Epithelial cell of prostate (primary cell): ENCODE results near the gene ASXL2.
"Not testable (repeated sequence)": the region's sequence is repeated elsewhere in the genome, so short reads cannot be mapped to it uniquely, and the experiment has no call there.

Source experiments
- DNase-seq: peaks from one replicate; pipeline ENCODE4 v3.0.0-alpha.2; 2011; ENCODE audit warnings: low read depth, low spot score
- H3K27ac ChIP-seq: fragments of 450-650 bp; 2 replicates; pipeline ENCODE4 v1.5.1; 2017; ENCODE audit warnings: mild to moderate bottlenecking

ASXL2 gene

DNA sequence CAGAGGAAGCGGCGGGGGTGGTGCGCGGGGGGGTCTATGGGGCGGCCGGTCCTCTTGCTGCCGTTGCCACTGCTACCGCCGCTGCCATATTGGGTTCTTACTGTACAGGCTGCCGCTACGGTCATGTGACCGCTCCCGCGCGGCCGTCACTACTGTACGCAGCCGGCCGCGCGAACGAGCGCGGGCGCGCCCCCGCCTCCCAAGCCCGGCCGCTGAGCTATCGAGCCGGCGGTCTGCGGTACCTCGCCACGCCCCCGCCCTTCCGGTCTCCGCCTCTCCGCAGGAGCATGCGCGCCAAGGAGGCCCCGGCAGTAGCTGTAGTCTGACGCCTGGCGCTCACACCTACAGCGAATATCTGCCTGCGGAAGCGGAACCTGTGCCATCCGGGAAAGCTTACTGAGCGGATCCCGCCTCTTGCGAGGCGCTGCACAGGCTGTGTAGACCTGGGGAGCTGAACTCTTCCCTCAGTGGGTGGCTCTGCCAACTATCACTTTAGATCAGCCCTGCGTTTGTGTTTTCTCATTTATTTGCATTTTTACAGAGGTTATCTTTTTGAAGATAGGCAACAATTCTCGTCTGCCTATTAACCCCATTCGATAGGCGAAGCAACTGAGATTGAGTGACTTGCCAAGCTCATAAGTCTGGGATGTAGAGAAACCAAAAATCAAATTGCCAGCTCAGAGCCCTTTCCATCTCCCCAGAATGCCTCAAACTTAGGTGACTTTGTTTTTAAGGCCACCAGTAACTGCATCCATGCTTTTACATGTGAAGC lies at the start of gene ASXL2:
TSS of gene ASXL2 (minus strand) at position 127 of the 772 bp plus-strand sequence. CDS start 265 bp downstream, outside the sequence.
- peak within 1 kb of the TSS; percentile 92 for H3K27ac ChIP-seq
- peak; percentile 91 for DNase-seq

DNA sequence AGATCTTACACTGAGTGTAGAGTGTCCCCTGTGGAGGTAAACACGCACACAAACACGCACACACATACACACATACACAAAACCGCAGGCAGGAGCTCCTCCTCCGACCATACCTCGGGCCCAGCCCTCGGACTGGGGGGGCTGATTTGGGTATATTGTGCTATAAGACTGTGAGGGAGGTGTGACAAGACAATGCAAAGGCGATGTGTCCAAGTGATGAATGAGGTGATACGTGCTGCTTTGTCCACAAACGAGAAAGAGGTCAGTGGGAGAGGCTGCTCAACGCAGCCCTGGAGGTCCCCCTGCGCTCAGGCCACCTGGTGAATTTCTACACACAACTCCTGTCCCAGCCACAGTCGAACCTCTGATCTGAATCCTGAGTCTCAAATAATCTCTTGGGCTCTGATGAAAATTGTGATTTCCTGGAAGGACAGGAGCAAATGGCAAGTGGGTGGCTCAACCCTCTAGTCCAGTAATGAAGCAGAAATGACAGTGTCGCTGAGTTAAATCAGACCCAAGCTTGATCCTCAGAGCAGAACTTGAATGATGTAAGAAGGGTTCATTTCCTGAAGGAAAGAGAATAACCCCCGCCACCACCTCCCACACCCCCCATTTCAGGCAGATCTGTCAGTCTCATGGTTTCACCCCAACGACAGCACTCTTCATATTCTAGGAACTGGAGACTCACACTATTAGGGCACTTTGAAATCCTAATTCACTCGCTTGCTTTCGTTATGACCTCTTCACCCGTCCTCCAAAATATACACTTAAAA lies 48.9 kb upstream of the ASXL2 start:
- DNase-seq = no peak
- no peak overlapping the region for H3K27ac ChIP-seq

DNA sequence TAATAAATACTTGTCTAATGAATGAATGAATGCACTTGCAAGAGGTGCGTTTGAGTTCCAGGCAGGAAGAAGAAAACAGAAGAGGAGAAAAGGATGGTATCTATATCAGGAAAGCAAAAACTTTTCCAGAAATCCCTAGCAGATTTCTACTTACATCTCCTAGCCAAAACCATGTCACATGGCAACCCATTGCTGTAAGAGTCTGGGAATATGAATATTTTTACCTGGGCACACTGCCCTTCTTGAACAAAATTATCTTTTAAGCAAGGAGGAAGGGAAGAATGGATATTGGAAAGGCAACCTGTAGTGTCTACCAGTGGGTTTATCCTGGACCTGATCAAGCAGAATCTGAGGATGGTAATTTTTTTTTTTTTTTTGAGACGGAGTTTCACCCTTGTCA lies 44.2 kb upstream of the ASXL2 start:
- no peak for DNase-seq
- no peak overlapping the region for H3K27ac ChIP-seq

DNA sequence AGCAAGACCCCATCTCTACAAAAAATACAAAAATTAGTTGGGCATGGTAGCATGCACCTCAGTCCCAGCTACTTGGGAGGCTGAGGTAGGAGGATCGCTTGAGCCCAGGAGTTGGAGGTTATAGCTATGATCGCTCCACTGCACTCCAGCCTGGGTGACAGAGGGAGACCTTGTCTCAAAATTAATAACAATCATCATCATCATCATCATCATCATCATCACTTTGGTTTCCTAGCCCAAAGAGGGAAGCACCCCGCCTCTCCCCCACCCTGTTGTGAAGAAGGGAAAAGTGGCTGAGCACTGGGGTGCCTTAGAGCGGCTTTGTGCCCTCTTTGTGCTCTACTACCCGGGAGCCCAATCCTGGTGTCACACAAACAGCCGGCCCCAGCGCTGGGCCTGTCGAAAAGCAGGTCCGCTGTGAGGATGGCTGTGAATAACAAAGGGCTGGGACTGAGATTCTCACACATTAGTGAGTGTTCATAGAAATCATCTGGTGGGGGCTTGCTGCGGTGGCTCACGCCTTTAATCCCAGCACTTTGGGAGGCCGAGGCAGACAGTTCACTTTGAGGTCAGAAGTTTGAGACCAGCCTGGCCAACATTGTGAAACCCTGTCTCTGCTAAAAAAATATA lies 42.6 kb upstream of the ASXL2 start:
- no peak for DNase-seq
- H3K27ac ChIP-seq = no peak overlapping the region

DNA sequence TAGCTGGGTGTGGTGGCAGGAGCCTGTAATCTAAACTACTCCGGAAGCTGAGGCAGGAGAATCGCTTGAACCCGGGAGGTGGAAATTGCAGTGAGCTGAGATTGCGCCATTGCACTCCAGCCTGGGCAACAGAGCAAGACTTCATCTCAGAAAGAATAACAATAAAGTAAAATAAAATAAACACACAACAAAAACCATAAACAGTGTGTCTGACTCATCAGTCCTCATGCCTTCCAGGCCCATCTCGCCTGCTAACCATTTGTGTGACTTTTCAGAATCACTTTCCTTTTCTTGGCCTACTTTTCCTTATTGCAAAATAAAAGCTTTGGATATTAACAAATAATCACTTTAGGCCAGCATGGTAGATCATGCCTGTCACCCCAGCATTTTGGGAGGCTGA lies 42.0 kb upstream of the ASXL2 start:
- no peak for DNase-seq
- H3K27ac ChIP-seq = no peak overlapping the region

DNA sequence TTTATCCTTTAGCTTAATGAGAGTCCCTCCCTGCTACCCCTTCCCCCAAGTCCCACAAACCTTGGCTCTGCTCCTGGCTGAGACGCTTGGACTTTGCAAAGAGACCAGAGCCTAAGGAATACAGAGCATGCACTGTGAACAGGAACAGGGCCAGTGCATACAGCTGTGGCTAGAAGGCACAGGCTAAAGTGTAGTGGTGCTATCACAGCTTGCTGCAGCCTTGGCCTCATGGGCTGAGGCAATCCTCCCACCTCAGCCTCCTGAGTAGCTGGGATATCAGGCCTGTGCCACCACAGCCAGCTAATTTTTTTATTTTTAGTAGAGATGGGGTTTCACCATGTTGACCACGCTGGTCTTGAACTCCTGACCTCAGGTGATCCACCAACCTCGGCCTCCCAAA lies 39.5 kb upstream of the ASXL2 start:
- DNase-seq = no peak
- H3K27ac ChIP-seq = no peak overlapping the region

DNA sequence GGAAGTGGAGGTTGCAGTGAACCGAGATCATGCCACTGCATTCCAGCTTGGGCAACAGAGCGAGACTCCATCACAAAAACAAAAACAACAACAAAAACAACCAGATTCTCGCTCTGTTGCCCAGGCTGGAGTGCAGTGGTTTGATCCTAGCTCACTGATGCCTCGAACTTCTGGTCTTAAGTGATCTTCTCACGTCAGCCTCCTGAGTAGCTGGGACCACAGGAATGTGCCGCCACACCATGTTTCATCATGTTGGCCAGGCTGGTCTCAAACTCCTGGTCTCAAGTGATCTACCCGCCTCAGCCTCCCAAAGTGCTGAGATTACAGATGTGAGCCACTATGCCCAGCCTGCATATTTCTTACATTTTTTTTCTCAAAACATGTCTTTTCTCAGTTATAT lies 39.1 kb upstream of the ASXL2 start:
- DNase-seq, H3K27ac ChIP-seq: not testable (repeated sequence)

DNA sequence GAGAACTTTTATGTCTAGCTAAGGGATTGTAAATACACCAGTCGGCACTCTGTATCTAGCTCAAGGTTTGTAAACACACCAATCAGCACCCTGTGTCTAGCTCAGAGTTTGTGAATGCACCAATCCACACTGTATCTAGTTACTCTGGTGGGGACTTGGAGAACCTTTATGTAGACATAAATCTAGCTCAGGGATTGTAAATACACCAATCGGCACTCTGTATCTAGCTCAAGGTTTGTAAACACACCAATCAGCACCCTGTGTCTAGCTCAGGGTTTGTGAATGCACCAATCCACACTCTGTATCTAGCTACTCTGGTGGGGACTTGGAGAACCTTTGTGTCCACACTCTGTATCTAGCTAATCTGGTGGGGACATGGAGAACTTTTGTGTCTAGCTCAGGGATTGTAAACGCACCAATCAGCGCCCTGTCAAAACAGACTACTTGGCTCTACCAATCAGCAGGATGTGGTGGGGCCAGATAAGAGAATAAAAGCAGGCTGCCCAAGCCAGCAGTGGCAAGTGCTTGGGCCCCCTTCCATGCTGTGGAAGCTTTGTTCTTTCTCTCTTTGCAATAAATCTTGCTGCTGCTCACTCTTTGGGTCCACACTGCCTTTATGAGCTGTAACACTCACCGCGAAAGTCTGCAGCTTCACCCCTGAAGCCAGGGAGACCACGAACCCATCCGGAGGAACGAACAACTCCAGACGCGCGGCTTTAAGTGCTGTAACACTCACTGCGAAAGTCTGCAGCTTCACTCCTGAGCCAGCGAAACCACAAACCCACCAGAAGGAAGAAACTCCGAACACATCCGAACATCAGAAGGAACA lies 37.9 kb upstream of the ASXL2 start:
- H3K27ac ChIP-seq, DNase-seq: not testable (repeated sequence)

DNA sequence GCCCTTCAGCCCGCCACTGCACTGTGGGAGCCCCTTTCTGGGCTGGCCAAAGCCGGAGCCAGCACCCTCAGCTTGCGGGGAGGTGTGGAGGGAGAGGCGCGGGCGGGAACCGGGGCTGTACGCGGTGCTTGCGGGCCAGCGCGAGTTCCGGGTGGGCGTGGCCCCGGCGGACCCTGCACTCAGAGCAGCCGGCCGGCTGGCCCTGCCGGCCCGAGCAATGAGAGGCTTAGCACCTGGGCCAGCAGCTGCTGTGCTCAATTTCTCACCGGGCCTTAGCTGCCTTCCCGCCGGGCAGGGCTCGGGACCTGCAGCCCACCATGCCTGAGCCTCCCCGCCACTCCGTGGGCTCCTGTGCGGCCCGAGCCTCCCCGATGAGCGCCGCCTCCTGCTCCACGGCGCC lies 37.1 kb upstream of the ASXL2 start:
- DNase-seq, H3K27ac ChIP-seq: not testable (repeated sequence)

DNA sequence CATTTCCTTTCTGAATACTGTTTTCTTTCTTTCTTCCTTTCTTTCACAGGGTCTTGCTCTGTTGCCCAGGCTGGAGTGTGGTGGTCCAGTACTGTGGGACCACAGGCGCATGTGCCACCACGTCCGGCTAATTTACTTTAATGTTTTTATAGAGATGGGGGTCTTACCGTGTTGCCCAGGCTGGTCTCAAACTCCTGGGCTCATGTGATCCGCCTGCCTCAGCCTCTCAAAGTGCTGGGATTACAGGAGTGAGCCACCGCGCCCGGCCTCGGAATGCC lies 35.3 kb upstream of the ASXL2 start:
- not testable (repeated sequence) for DNase-seq, H3K27ac ChIP-seq

DNA sequence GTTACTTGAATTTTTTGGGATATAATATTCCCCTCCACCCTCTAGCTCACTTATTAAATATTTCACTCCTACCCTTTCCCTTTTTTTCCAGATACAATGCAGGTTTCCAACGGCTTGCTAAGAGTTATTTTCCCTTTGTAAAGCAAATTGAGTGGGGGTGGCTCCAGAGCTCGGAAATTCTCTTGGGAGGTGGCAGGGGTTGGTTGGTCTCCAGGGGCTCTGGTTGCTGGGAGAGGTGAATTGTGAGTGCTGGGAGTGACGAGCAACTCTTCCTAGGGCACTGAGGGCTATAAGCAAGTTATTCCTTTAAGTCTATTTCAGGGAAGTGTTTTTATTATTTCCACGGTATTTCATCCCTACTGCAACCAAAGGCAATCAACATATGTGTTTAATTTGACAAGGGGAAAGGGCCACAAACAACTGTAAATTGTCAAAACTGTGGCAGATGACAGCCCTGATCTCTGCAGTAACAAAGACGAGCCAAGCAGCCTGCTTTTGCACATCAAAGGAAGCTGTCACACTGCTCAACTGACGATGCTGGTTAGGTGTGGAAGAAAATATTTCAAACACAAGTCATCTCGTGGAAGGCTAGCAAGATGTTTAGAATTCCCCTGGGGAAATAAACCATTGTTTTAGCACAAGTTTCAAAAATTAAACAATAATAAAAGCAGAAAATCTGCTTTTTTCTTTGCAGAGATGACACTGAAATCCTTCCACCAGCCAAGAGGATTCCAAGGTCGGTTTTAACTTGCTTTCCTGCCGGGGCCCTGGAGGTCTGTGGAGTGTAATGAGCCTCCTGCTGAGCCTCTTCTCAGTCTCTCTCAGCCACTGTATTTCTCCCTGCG lies 34.8 kb upstream of the ASXL2 start:
- no peak for DNase-seq

DNA sequence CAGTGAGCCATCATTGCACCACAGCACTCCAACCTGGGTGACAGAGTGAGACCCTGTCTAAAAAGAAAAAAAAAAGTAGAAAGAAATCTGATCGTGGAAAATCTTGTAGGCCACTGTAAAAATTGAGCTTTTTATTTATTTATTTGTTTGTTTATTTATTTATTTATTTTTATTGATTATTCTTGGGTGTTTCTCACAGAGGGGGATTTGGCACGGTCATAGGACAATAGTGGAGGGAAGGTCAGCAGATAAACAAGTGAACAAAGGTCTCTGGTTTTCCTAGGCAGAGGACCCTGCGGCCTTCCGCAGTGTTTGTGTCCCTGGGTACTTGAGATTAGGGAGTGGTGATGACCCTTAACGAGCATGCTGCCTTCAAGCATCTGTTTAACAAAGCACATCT lies 31.3 kb upstream of the ASXL2 start:
- DNase-seq, H3K27ac ChIP-seq: not testable (repeated sequence)

More for the DNA sequence above, 34.8 kb upstream of the ASXL2 start:
- H3K27ac ChIP-seq = no peak overlapping the region

DNA sequence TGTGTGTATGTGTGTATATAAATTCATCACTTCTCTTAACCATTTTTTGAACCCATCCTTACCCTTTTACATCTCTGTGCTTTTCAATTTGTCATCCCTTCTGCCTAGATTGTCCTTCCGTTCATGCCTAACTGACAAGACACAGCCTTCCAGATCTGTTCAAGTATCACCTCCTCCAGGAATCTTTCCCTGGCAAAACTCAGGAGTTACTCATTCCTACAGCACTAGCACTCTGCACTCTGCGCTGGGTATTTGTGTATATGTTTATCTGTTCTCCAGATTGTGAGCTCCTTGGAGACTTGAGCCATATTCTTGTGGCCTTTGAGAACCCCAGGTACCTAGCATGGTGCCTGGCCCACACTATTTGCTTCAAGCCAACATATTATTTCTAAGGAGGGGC lies 26.8 kb upstream of the ASXL2 start:
- H3K27ac ChIP-seq = no peak overlapping the region
- no peak for DNase-seq

DNA sequence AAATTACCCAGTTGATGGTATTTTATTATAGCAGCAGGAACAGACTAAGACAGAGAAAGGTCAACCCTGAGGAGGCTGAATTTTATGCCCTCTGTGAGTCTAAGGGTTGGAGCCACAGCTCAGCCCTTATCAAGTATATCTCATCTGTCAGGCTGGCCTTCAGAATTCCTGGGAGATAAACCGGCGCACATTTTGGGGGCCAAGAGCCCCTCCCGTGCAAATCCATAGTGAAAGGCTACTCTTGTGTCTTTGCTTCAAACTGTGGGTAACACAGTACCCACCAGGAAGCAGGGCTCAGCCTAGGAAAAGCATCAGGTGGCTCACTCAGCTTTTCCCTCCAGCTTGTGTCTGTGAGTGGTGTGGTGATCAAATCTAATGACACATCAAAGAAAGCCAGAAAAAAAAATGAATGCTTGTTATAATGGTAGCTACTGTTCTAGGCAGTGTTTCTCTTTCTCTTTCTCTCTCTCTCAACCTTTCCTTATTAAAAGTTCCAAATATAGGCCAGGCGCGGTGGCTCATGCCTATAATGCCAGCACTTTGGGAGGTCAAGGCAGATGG lies 25.0 kb upstream of the ASXL2 start:
- H3K27ac ChIP-seq = no peak overlapping the region
- DNase-seq = no peak

DNA sequence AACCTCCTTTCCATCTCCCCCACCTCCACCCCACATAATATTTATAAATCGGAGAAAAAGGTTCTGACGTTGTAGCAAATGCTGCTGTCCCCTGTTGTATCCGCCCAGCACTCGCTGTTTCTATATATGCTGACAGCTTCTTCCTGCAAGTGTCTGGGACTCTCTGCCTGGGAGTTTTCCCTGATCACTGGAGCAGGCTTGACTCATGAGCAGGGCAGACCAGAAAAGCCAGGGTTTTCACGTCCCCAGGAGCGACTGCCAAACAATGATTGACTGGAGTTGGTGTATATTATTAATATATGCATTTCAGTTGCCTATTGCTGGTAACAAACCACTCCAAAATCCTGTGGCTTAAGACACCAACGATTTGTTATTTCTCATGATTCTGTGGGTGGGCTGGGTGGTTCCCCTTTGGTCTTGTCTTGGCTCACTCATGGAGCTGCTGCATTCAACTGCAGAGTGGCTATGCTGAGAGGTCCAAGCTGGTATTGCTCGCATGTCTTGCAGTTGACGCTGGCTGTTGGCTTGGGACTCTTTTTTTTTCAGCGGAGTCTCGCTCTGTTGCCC lies 21.2 kb upstream of the ASXL2 start:
- H3K27ac ChIP-seq = no peak overlapping the region
- no peak for DNase-seq

DNA sequence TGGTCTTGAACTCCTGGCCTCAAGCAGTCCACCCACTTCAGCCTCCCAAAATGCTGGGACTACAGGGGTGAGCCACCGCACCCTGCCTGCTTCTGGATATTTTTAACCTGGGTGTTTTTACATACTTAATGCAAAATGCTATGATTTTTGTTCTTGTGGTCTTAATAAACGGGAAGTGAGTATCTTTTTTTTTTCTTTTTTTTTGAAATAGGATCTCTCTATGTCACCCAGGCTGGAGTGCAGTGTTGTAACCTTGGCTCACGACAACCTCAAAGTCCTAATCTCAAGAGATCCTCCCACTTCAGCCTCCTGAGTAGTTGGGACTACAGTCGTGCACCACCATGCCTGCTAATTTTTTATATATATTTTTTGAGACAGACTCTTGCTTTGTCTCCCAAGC lies 19.2 kb upstream of the ASXL2 start:
- DNase-seq = no peak
- H3K27ac ChIP-seq = no peak overlapping the region

DNA sequence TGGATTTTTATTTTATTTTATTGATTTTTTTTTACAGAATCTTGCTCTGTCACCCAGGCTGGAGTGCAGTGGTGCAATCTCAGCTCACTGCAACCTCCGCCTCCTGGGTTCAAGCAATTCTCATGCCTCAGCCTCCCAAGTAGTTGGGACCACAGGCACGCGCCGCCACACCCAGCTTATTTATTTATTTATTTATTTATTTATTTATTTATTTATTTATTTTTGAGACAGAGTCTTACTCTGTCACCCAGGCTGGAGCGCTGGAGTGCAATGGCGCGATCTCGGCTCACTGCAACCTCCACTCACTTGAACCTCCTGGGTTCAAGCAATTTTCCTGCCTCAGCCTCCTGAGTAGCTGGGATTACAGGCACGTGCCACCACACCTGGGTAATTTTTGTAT lies 18.0 kb upstream of the ASXL2 start:
- not testable (repeated sequence) for H3K27ac ChIP-seq

DNA sequence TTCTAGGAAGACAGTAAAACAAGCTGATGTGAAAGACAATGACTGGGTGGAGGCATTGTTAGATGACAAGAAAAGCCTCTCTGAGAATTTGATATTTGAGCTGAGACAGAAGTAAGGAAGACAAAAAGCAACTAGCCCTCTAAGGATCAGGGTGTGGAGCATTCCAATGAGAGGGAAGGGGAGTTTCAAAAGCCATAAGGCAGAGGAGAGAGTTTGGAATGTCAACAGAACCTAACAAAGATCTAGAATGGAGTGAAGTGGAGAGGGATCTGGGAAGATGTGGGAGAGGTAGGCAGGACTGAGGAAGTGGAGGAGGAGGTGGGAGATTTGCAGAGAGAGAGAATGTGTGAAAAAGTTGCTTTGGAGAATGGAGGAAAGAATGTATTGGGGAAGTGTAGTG lies 17.3 kb upstream of the ASXL2 start:
- DNase-seq = no peak
- H3K27ac ChIP-seq = no peak overlapping the region

More for the DNA sequence above, 18.0 kb upstream of the ASXL2 start:
- not testable (repeated sequence) for DNase-seq

DNA sequence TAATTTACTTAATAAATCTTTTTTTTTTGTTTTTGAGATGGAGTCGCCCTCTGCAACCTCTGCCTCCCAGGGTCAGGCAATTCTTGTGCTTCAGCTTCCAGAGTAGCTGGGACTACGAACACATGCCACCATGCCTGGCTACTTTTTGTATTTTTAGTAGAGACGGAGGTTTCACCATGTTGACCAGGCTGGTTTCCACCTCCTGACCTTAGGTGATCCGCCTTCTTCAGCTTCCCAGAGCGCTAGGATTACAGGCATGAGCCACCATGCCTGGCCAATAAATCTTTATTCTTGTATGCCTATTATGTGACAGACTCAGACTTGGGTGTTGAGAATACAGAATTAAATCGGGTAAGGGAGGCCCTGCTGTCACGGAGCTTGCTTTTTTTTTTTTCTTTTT lies 16.7 kb upstream of the ASXL2 start:
- H3K27ac ChIP-seq = no peak overlapping the region
- DNase-seq = no peak
